HG03432 (cell line): ENCODE results near the gene KIF16B.
"Not testable (repeated sequence)": the region's sequence is repeated elsewhere in the genome, so short reads cannot be mapped to it uniquely, and the experiment has no call there.

Source experiments
- ATAC-seq: cut with Tn5 transposase; IDR thresholded peaks from one replicate; pipeline ENCODE4 v1.9.1; 2021; ENCODE audit warnings: mild to moderate bottlenecking, moderate library complexity; ENCODE audit not compliant: unreplicated experiment

KIF16B gene

GRCh38 chr20:16527438-16527837 is 45.8 kb downstream of the KIF16B start:
- no peak for ATAC-seq

DNA sequence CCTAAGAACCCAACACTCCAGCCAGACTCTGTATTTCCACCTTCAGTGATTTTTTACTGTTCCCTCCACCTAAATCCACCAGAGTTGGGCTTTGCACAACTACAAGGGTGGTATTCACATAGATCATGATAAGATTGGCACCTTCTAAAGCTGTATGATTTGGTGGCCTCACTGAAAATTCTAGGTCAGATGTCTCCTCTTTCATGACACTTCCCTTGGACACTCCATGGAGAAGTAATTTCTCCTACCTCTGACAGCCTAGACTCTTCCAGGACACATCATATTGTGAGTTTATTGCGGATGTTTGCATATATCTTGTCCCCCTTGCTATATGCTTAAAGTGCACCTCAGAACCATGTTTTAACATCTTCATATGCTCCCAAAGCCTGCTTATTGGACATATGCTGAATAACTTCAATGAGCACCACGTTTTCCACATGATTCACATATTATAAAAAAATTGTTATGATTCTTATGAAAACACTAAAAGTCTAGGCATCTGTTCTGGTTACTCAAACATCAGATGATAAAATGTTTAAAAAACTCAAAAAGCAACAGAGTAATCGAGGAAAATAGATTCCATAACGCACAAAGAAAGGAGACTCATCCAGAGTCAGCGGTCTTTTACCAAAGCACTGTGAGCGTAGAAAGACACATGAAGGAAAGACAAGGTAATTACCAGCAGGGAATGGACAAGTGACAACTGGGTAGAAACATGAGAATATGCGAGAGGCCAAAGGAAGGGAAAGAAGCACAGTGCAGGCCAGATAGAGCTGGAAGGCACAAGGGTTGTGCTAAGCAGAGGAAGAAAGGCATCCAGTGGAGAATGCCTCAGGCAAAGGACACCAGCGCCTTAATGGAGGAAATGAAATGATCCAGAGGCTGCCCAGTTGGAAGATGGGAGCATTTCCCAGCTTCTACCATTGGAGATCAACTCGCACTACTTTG is 46.5 kb downstream of the KIF16B start:
- ATAC-seq: no peak

DNA sequence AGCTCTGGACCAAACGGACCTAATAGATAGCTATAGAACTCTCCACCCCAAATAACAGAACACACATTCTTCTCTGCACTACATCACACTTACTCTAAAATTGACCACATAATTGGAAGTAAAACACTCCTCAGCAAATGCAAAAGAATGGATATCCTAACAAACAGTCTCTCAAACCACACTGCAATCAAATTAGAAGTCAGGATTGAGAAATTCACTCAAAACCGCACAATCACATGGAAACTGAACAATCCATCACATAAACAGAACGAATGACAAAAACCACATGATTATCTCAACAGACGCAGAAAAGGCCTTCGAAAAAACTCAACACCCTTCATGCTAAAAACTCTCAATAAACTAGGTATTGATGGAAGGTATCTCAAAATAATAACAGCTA is 50.6 kb downstream of the KIF16B start:
- ATAC-seq: not testable (repeated sequence)

GRCh38 chr20:16520154-16520553 is 53.1 kb downstream of the KIF16B start:
- no peak for ATAC-seq

GRCh38 chr20:16519673-16520072 is 53.6 kb downstream of the KIF16B start:
- not testable (repeated sequence) for ATAC-seq

GRCh38 chr20:16518784-16519084 is 54.5 kb downstream of the KIF16B start:
- no peak for ATAC-seq

DNA sequence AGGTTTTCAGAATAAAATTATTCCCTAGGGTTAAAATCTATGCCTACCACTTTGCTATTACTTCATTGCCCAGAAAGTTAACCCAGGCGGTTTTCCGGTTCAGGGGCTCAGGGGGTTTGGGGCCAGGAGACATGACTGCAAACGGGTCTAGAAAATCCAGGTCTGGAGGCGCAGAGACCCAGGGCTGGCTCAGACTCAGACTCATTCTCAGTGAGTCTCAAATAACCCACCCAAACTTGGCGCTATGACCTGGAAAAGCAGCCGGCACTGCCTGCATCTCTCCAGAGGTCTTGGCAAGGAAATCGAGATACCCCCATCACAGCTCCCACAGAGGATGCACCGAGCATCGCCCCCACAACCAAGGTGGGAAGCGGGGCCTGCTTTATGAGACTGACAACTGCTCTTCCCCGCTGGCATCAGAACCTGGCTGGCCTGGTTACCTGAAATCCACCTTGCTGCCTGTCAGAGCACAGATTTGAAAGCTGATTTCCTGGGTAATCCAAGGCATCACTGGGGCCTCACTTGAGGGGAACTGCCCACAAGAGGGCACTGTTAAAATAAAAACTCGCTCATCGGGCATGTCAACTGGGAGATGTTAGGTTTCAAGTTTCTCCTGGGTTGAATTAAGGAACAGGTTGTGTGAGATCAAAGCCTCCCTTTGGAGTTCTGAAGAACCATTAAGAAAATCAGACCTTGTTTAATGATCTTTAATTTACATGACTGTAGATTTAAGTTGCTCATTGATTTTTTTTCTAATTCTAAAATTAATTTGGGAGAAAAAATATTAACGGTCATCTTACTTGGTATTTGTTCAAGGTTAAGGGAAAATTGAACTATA is 55.1 kb downstream of the KIF16B start:
- ATAC-seq: no peak

GRCh38 chr20:16516794-16517193 is 56.5 kb downstream of the KIF16B start:
- no peak for ATAC-seq

DNA sequence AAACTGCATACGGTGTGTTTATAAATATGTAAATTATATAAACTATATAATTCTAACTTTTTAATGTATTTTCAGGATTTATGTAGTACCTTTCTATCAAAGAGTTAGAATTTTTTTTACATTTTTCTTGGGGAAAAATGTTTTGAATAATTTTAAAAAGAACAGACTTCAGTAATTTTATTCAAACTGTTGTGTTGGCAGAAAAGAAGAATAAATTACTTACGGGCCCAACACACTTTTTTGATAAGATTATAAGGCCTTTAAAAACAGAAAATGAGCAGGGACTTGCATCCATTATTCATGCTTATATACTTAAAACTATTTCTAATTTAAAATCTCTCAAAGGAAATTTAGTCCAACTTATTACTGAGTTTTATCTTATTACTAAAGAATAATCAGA is 58.2 kb downstream of the KIF16B start:
- ATAC-seq: no peak

GRCh38 chr20:16514140-16514539 is 59.1 kb downstream of the KIF16B start:
- ATAC-seq: no peak

DNA sequence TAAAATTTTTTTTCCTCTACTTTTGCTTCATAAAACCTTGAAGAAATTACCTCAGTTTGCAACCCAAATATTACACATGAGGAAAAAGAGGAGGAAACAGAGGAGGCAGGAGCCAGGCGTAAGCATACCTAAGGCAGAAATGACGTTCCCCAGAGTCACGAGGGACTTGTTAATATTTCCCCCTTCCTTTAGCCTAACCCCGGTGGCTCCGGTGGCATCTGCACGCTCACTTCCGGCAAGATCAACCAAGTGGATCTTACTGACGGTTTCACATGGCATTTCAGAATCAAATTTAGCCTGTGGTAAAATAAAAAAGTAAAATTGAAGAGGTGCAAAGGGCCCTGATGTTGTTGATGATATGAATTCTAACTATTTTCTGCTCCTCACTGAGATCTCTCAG is 67.4 kb downstream of the KIF16B start:
- no peak for ATAC-seq

- ATAC-seq: no peak
These were observed 71.9 kb downstream of the KIF16B start for GRCh38 chr20:16501301-16501700.

- ATAC-seq: no peak
These were observed 73.1 kb downstream of the KIF16B start for GRCh38 chr20:16500197-16500596.

- ATAC-seq: no peak
These were observed 74.6 kb downstream of the KIF16B start for GRCh38 chr20:16498526-16499253.

DNA sequence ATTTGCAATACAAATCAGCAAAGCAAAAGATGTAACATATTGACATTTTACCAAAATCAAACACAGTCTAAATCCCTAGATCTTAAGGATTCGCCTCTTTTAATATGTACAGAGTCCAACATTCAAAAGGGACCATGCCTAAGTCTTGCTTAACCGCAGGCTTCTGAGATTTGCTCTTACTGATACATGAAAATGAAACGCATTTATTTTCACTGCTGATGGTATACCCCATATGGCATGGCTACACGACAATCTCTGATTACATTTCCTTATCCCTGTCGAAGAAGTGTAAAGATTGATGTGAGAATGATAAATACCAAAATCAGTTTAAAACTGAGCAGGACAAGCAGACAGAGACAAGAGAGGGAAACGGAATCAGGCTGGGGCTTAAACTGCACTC is 75.4 kb downstream of the KIF16B start:
- no peak for ATAC-seq

GRCh38 chr20:16493486-16493885 is 79.8 kb downstream of the KIF16B start:
- ATAC-seq: no peak

DNA sequence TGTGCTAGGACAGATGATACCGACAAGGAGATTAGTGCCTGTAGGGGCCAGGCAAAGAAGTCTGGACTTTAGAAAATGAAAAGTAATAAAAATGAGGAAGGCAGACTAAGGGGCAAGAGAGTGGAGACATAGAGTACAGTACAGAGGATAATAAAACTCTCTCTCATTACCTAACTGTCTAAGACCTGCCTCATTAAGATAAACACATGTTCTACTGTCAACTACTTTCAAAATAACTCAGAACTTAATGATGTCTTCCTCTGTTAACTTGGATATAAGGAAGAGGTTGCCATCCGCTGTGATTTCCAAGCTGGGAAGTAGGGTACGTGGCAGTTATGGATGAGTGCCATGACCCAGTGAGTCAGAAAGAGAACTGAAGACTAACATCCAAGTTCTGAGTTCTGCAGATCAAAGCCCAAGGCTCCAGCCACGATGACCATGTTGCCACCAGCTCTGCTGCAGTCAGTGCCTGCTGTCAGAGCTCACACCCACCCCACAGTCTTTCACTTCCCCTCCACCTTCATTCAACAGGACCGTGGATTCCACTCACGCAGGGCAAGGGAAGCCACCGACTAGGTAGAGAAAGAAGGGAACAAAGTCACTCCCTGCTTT is 81.8 kb downstream of the KIF16B start:
- ATAC-seq: no peak

GRCh38 chr20:16490696-16491095 is 82.6 kb downstream of the KIF16B start:
- no peak for ATAC-seq

GRCh38 chr20:16488616-16489015 is 84.6 kb downstream of the KIF16B start:
- no peak for ATAC-seq

- ATAC-seq: no peak
These were observed 85.2 kb downstream of the KIF16B start for GRCh38 chr20:16488086-16488485.

GRCh38 chr20:16486532-16486931 is 86.7 kb downstream of the KIF16B start:
- no peak for ATAC-seq
